HepG2 (cell line): Measurements from ENCODE around the gene VKORC1. TPM values are rescaled to one million over a fixed set of nuclear protein-coding genes. Genes with fewer than 3 reads are reported as not detected.
A peak's percentile ranks its signal among the peaks of the same experiment; 100 is the strongest.

Experiments
- ARID2 ChIP-seq: sonication (generic); formaldehyde crosslinking; IDR thresholded peaks from 2 replicates; pipeline ENCODE4 v1.8.1; 2022; ENCODE audit warnings: mild to moderate bottlenecking, missing genetic modification reagents, borderline replicate concordance
- CEBPB ChIP-seq: IDR thresholded peaks from 2 replicates; pipeline ENCODE4 v1.6.1; 2011; ENCODE audit warnings: low read depth, low read length, improper control_type of control experiment, borderline replicate concordance
- GPN1 ChIP-seq: sonication (generic); formaldehyde crosslinking; IDR thresholded peaks from 2 replicates; pipeline ENCODE4 v1.5.1; 2020; ENCODE audit warnings: missing genetic modification reagents, borderline replicate concordance
- GTF3A ChIP-seq: sonication (generic); formaldehyde crosslinking; conservative IDR thresholded peaks from 2 replicates; pipeline ENCODE4 v1.4.0; 2020; ENCODE audit warnings: mild to moderate bottlenecking, missing genetic modification reagents
- IRF2 ChIP-seq: IDR thresholded peaks from 2 replicates; pipeline ENCODE4 v1.6.1; 2018; ENCODE audit warnings: missing genetic modification reagents, missing compliant biosample characterization
- KAT8 ChIP-seq: IDR thresholded peaks from 2 replicates; pipeline ENCODE4 v1.6.1; 2016; ENCODE audit warnings: missing genetic modification reagents, missing compliant biosample characterization
- NFRKB ChIP-seq: fragments of 450-650 bp; IDR thresholded peaks from 2 replicates; pipeline ENCODE4 v1.6.1; 2017
- SOX5 ChIP-seq: IDR thresholded peaks from 2 replicates; pipeline ENCODE4 v1.6.1; 2016; ENCODE audit warnings: borderline replicate concordance
- ZKSCAN8 ChIP-seq: IDR thresholded peaks from 2 replicates; pipeline ENCODE4 v1.6.1; 2016; ENCODE audit warnings: borderline replicate concordance, missing genetic modification reagents, missing compliant biosample characterization
- ZNF282 ChIP-seq: fragments of 450-650 bp; IDR thresholded peaks from 2 replicates; pipeline ENCODE4 v1.6.1; 2018; ENCODE audit not compliant: partially characterized antibody
- ZNF318 ChIP-seq: sonication (generic); formaldehyde crosslinking; IDR thresholded peaks from 2 replicates; pipeline ENCODE4 v1.4.0; 2020; ENCODE audit warnings: mild to moderate bottlenecking, missing genetic modification reagents
- ZSCAN30 ChIP-seq: sonication (generic); formaldehyde crosslinking; IDR thresholded peaks from 2 replicates; pipeline ENCODE4 v1.5.0; 2020; ENCODE audit warnings: mild to moderate bottlenecking, missing genetic modification reagents
- polyA plus RNA-seq, 8 experiments: library from polyadenylated mRNA; depleted of rRNA in 3 of 8; stranded (reverse) in 7 of 8; unstranded in 1 of 8; fragments of >200 nt; fragmentation: Illumina TruSeq in 4 of 8; extraction: Trizol in 4 of 8; gene quantifications; 2 replicates each; pipeline versions ENCODE4 v1.2.1 to v1.2.3, GENCODE V29; 2011 to 2016; ENCODE audit warnings: low read depth in 4 of 8, missing spikeins in 1 of 8, mixed read lengths in 1 of 8; ENCODE audit not compliant: insufficient read depth in 1 of 8
- total RNA-seq, 5 experiments: library from RNA; depleted of rRNA; stranded (reverse); fragments of >200 nt; fragmentation: Illumina TruSeq; extraction: Trizol; gene quantifications; 2 replicates each; pipeline ENCODE4 v1.2.3, GENCODE V29; 2016; ENCODE audit warnings: low read depth in 1 of 5
- TF ChIP-seq, protein P1 (sequence below): sonication (generic); formaldehyde crosslinking; conservative IDR thresholded peaks from 2 replicates; pipeline ENCODE4 v1.4.0; 2020; ENCODE audit warnings: mild to moderate bottlenecking, missing genetic modification reagents, moderate library complexity
- TF ChIP-seq, protein P2 (sequence below): IDR thresholded peaks from 2 replicates; pipeline ENCODE4 v1.6.1; 2012; ENCODE audit warnings: low read depth, low read length, improper control_type of control experiment
- TF ChIP-seq, protein P3 (sequence below): sonication (generic); formaldehyde crosslinking; IDR thresholded peaks from 2 replicates; pipeline ENCODE4 v1.5.0; 2020; ENCODE audit warnings: missing genetic modification reagents, mild to moderate bottlenecking, borderline replicate concordance

The VKORC1 gene
- total and polyA plus RNA-seq, 2 of the 13 experiments (the other 11 are each of a cell fraction or from before 2014, with no cell fraction given): 141 to 615 TPM

DNA sequence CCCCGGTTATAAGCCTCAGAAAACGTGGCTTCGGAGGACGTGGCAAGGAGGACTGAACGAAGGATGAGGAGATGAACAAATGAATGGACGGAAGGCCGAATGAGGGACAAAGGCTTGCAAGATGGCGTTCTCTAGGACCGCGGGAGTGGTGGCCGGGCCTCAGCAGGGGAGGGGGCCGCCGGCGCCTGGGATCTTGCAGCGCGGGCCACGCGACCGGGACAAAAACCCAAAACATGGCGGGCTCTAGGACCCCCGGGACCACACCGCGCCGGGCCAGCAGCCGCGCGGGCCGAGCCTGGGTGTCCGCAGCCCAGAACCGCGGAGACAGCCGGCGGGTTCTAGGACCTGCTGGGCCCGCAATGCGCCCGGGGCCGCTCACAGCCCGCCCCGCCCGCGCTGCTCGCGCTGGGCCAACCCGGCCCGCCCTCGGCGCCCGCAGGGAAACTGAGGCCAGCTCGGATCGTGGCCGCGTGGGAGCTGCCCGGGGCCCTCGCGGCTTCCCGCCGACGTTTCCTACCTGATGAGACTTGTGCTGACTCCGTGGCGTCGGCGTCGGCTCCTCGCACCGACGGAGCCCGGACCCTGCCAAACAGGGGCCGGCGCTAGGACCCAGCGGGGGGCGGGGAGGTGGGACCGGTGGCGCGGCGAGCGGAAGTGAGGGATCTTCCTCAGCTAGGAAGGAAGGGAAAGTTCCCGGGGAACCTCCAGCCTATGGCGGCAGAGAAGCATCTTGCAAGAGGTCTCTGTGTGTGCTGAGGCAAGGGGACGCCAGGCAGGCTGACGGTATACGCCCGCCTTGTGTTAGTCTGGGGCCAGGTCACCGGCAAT is 21.2 kb downstream of the VKORC1 start (continued):
- TF ChIP-seq, protein P1, sequence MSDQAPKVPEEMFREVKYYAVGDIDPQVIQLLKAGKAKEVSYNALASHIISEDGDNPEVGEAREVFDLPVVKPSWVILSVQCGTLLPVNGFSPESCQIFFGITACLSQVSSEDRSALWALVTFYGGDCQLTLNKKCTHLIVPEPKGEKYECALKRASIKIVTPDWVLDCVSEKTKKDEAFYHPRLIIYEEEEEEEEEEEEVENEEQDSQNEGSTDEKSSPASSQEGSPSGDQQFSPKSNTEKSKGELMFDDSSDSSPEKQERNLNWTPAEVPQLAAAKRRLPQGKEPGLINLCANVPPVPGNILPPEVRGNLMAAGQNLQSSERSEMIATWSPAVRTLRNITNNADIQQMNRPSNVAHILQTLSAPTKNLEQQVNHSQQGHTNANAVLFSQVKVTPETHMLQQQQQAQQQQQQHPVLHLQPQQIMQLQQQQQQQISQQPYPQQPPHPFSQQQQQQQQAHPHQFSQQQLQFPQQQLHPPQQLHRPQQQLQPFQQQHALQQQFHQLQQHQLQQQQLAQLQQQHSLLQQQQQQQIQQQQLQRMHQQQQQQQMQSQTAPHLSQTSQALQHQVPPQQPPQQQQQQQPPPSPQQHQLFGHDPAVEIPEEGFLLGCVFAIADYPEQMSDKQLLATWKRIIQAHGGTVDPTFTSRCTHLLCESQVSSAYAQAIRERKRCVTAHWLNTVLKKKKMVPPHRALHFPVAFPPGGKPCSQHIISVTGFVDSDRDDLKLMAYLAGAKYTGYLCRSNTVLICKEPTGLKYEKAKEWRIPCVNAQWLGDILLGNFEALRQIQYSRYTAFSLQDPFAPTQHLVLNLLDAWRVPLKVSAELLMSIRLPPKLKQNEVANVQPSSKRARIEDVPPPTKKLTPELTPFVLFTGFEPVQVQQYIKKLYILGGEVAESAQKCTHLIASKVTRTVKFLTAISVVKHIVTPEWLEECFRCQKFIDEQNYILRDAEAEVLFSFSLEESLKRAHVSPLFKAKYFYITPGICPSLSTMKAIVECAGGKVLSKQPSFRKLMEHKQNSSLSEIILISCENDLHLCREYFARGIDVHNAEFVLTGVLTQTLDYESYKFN (CRISPR knock-in tag): no peak; the same call in 1 of the 2 replicates
- no peak for TF ChIP-seq CEBPB
- no peak for TF ChIP-seq ZKSCAN8
- TF ChIP-seq, protein P2, sequence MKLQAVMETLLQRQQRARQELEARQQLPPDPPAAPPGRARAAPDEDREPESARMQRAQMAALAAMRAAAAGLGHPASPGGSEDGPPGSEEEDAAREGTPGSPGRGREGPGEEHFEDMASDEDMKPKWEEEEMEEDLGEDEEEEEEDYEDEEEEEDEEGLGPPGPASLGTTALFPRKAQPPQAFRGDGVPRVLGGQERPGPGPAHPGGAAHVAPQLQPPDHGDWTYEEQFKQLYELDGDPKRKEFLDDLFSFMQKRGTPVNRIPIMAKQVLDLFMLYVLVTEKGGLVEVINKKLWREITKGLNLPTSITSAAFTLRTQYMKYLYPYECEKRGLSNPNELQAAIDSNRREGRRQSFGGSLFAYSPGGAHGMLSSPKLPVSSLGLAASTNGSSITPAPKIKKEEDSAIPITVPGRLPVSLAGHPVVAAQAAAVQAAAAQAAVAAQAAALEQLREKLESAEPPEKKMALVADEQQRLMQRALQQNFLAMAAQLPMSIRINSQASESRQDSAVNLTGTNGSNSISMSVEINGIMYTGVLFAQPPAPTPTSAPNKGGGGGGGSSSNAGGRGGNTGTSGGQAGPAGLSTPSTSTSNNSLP: no peak
- TF ChIP-seq, protein P3, sequence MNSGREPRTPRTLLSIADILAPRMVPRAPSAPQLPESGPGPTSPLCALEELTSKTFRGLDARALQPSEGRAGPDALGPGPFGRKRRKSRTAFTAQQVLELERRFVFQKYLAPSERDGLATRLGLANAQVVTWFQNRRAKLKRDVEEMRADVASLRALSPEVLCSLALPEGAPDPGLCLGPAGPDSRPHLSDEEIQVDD (CRISPR knock-in tag): no peak
- peak; percentile 43; the same call in 1 of the 2 replicates for TF ChIP-seq KAT8
- no peak; the same call in 1 of the 2 replicates for TF ChIP-seq GTF3A
- TF ChIP-seq SOX5 (CRISPR knock-in tag): no peak; the same call in 1 of the 2 replicates
- TF ChIP-seq ZNF282: no peak
- no peak; the same call in 1 of the 2 replicates for TF ChIP-seq IRF2 (CRISPR knock-in tag)
- no peak; the same call in 1 of the 2 replicates for TF ChIP-seq GPN1
- no peak; the same call in 1 of the 2 replicates for TF ChIP-seq ZNF318
- no peak for TF ChIP-seq ZSCAN30 (CRISPR knock-in tag)
- TF ChIP-seq ARID2: no peak
- TF ChIP-seq NFRKB: no peak
